ENCODE data around the gene SPATS2.

Gene SPATS2

DNA sequence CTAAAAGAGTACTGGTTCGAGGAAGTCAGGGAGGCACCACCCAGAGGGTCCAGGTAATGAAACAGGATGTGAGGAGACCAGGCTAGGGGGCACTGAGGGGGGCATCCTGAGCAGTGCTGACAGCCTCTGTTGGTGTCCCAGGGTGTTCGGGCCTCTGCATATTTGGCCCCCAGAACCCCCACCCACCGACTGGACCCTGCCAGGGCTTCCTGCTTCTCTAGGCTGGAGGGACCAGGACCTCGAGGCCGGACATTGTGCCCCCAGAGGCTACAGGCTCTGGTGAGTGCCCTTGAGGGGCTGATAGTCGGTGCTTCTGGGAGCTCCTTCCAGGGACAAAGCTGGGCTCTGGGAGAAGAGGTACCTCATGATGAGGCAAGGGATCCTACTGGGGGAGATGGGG is 41.7 kb upstream of the SPATS2 start:
- Histone ChIP-seq H3K4me3 (ENCODE audit: low read depth, low read length) (no peak overlapping the region), H3K27ac (no peak overlapping the region), H3K36me3 (replicated peaks) (no peaks in the 10 kb centered on the region), H3K27me3 (replicated peaks) (no peaks in the 10 kb centered on the region)
- DNase-seq: no peak
- in situ Hi-C loops (cut with HindIII; ENCODE audit: low pct_ligation_motif_present, low sequenced_read_pairs): no loop called here
- TF ChIP-seq, protein P1, sequence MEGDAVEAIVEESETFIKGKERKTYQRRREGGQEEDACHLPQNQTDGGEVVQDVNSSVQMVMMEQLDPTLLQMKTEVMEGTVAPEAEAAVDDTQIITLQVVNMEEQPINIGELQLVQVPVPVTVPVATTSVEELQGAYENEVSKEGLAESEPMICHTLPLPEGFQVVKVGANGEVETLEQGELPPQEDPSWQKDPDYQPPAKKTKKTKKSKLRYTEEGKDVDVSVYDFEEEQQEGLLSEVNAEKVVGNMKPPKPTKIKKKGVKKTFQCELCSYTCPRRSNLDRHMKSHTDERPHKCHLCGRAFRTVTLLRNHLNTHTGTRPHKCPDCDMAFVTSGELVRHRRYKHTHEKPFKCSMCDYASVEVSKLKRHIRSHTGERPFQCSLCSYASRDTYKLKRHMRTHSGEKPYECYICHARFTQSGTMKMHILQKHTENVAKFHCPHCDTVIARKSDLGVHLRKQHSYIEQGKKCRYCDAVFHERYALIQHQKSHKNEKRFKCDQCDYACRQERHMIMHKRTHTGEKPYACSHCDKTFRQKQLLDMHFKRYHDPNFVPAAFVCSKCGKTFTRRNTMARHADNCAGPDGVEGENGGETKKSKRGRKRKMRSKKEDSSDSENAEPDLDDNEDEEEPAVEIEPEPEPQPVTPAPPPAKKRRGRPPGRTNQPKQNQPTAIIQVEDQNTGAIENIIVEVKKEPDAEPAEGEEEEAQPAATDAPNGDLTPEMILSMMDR (IDR thresholded peaks at IDR 0.05; ENCODE audit: low read depth, low read length, missing control alignments): no peak

DNA sequence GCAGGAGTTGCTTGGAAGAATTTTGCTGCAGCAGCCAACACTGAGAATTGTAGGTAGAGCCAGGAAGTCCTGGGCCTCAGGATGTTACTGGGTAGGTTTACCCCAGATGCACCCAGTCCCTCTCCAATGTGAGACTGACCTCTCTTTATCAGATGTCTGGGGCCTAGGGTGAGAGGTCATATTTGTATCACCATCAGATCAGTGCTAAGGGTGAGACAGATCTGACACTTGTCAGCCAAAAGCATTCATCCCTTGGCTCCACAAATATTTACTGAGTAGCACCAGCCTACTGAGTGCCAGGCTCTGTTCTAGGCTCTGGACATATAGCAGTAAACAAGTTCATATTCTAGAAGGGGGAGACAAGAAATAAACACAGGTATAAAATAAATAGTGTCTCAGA is 39.9 kb upstream of the SPATS2 start:
- no peak for DNase-seq
- no peak overlapping the region for H3K4me3 ChIP-seq (ENCODE audit: low read depth, low read length)
- in situ Hi-C loops (cut with HindIII; ENCODE audit: low pct_ligation_motif_present, low sequenced_read_pairs): no loop called here
- no peaks in the 10 kb centered on the region for H3K36me3 ChIP-seq (replicated peaks)
- TF ChIP-seq, protein P1 (IDR thresholded peaks at IDR 0.05; ENCODE audit: low read depth, low read length, missing control alignments): no peak
- no peak overlapping the region for H3K27ac ChIP-seq
- no peaks in the 10 kb centered on the region for H3K27me3 ChIP-seq (replicated peaks)

DNA sequence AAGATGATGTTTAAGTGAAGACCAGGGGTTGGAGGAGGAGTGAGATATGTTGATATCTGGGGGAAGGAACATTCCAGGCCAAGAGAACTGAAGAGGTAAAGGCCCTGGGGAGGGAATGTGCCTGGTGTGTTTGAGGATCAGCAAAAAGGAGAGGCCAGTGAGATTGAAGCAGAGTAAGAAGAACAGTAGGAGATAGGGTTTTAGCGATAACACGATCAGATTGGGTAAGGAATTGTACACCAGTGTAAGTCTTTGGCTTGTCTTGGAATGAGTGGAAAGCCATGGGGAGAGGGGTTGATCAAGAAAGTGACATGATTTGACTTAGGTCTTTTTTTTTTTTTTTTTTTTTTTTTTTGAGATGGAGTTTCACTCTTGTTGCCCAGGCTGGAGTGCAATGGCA is 39.4 kb upstream of the SPATS2 start:
- DNase-seq: no peak
- no peak overlapping the region for H3K4me3 ChIP-seq (ENCODE audit: low read depth, low read length)
- in situ Hi-C loops (cut with HindIII; ENCODE audit: low pct_ligation_motif_present, low sequenced_read_pairs): no loop called here
- H3K36me3 ChIP-seq (replicated peaks): no peaks in the 10 kb centered on the region
- H3K27ac ChIP-seq: no peak overlapping the region
- H3K27me3 ChIP-seq (replicated peaks): no peaks in the 10 kb centered on the region
- TF ChIP-seq, protein P1 (IDR thresholded peaks at IDR 0.05; ENCODE audit: low read depth, low read length, missing control alignments): no peak

DNA sequence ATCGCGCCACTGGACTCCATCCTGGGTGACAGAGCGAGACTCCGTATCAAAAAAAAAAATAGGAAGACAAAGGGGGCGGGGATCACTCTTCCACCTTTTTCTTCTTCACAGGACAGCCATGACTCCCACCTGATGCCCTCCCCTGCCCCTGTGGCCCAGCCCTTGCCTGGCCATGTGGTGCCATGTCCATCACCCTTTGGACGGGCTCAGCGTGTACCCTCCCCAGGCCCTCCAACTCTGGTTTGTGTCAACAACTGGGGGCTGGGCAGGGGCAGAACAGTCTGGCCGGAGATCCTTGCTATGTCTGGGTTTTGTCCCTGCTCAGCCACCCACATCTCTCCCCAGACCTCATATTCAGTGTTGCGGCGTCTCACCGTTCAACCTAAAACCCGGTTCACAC is 38.4 kb upstream of the SPATS2 start:
- no peaks in the 10 kb centered on the region for H3K36me3 ChIP-seq (replicated peaks)
- peaks cover 6% of the 10 kb centered on the region for H3K27me3 ChIP-seq (replicated peaks)
- H3K4me3 ChIP-seq (ENCODE audit: low read depth, low read length): no peak overlapping the region
- TF ChIP-seq, protein P1 (IDR thresholded peaks at IDR 0.05; ENCODE audit: low read depth, low read length, missing control alignments): no peak
- in situ Hi-C loops (cut with HindIII; ENCODE audit: low pct_ligation_motif_present, low sequenced_read_pairs): no loop called here
- no peak overlapping the region for H3K27ac ChIP-seq
- no peak for DNase-seq

DNA sequence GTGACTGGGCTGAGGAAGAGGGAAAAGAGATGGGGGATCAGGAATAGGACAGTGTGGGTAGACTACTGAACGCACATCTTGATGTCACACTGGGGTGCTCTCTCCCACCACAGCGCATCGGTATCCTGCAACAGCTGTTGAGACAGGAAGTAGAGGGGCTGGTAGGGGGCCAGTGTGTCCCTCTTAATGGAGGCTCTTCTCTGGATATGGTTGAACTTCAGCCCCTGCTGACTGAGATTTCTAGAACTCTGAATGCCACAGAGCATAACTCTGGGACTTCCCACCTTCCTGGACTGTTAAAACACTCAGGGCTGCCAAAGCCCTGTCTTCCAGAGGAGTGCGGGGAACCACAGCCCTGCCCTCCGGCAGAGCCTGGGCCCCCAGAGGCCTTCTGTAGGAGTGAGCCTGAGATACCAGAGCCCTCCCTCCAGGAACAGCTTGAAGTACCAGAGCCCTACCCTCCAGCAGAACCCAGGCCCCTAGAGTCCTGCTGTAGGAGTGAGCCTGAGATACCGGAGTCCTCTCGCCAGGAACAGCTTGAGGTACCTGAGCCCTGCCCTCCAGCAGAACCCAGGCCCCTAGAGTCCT is 37.1 kb upstream of the SPATS2 start:
- in situ Hi-C loops (cut with HindIII; ENCODE audit: low pct_ligation_motif_present, low sequenced_read_pairs): no loop called here
- Histone ChIP-seq H3K27ac (no peak overlapping the region), H3K36me3 (replicated peaks) (no peaks in the 10 kb centered on the region), H3K27me3 (replicated peaks) (peaks cover 12% of the 10 kb centered on the region), H3K4me3 (ENCODE audit: low read depth, low read length) (no peak overlapping the region)
- TF ChIP-seq, protein P1 (IDR thresholded peaks at IDR 0.05; ENCODE audit: low read depth, low read length, missing control alignments): no peak
- DNase-seq: no peak

Data from brain microvascular endothelial cell (primary cell).